HG03354 (cell line): ENCODE data around the gene SLC25A13.
"Not testable (repeated sequence)": the region's sequence is repeated elsewhere in the genome, so short reads cannot be mapped to it uniquely, and the experiment has no call there.

Source experiments
- ATAC-seq: cut with Tn5 transposase; IDR thresholded peaks from one replicate; pipeline ENCODE4 v1.9.1; 2021; ENCODE audit warnings: mild to moderate bottlenecking; ENCODE audit not compliant: unreplicated experiment, poor library complexity, severe bottlenecking

Gene SLC25A13

GRCh38 chr7:96182424-96183158, 139.3 kb downstream of the SLC25A13 start:
- ATAC-seq = no peak

- ATAC-seq = no peak
These were observed 140.7 kb downstream of the SLC25A13 start for GRCh38 chr7:96181174-96181573.

GRCh38 chr7:96179837-96180236, 142.1 kb downstream of the SLC25A13 start:
- no peak for ATAC-seq

GRCh38 chr7:96179341-96179740, 142.6 kb downstream of the SLC25A13 start:
- ATAC-seq = no peak

GRCh38 chr7:96178581-96178980, 143.3 kb downstream of the SLC25A13 start:
- no peak for ATAC-seq

GRCh38 chr7:96177353-96177752, 144.5 kb downstream of the SLC25A13 start:
- no peak for ATAC-seq

- ATAC-seq = no peak
These were observed 147.1 kb downstream of the SLC25A13 start for GRCh38 chr7:96174812-96175211.

- no peak for ATAC-seq
These were observed 148.1 kb downstream of the SLC25A13 start for GRCh38 chr7:96173781-96174180.

GRCh38 chr7:96169439-96169838, 152.5 kb downstream of the SLC25A13 start:
- ATAC-seq = no peak

GRCh38 chr7:96167424-96167823, 154.5 kb downstream of the SLC25A13 start:
- peak; percentile 59 for ATAC-seq

GRCh38 chr7:96161897-96162296, 160.0 kb downstream of the SLC25A13 start:
- ATAC-seq = no peak

GRCh38 chr7:96157856-96158255, 164.0 kb downstream of the SLC25A13 start:
- no peak for ATAC-seq

- ATAC-seq = not testable (repeated sequence)
These were observed 167.4 kb downstream of the SLC25A13 start for GRCh38 chr7:96154506-96154905.

GRCh38 chr7:96152706-96153105, 169.2 kb downstream of the SLC25A13 start:
- no peak for ATAC-seq

- ATAC-seq = no peak
These were observed 170.0 kb downstream of the SLC25A13 start for GRCh38 chr7:96151889-96152288.

- no peak for ATAC-seq
These were observed 177.7 kb downstream of the SLC25A13 start for GRCh38 chr7:96144260-96144526.

GRCh38 chr7:96143495-96144259, 178.2 kb downstream of the SLC25A13 start:
- ATAC-seq = no peak

GRCh38 chr7:96136600-96137239, 185.2 kb downstream of the SLC25A13 start:
- ATAC-seq = no peak

GRCh38 chr7:96135241-96135640, 186.7 kb downstream of the SLC25A13 start:
- ATAC-seq = no peak

- ATAC-seq = no peak
These were observed 190.4 kb downstream of the SLC25A13 start for GRCh38 chr7:96131525-96131924.

GRCh38 chr7:96127746-96128145, 194.2 kb downstream of the SLC25A13 start:
- ATAC-seq = no peak
